A549 (cell line): Measurements from ENCODE around the gene DENR. TPM values are rescaled to one million over a fixed set of nuclear protein-coding genes. Genes with fewer than 3 reads are reported as not detected.

ENCODE experiments used
- ATAC-seq, 2 experiments: fragments of 200-7000 bp in 1 of 2; fragments of >200 bp in 1 of 2; cut with Nextera tagmentation in 1 of 2; cut with Tn5 transposase in 1 of 2; 3 replicates each; pipeline versions ENCODE4 v1.8.0 to v1.9.1; 2018 to 2020; ENCODE audit warnings: mild to moderate bottlenecking in 1 of 2, moderate library complexity in 1 of 2
- CTCF ChIA-PET: fragments of 300-600 bp; sonication (Branson Sonifier 250); formaldehyde crosslinking; extraction: SDS; loops from one replicate; lab custom pipeline; 2021; ENCODE audit warnings: antibody characterized with exemption, inconsistent platforms; lab: Yijun Ruan, JAX
- POLR2A ChIA-PET: fragments of 350-600 bp; formaldehyde crosslinking; extraction: SDS; loops from one replicate; lab custom pipeline; 2021; ENCODE audit warnings: antibody characterized with exemption, inconsistent platforms; lab: Yijun Ruan, JAX
- DNase-seq, 2 experiments: peaks; one replicate each; pipeline versions ENCODE4 v3.0.0 to v3.0.0-alpha.2; 2011 to 2016; ENCODE audit warnings: low read depth in 1 of 2, low spot score in 1 of 2
- FAIRE-seq: peaks from 2 replicates; lab custom pipeline; 2011; peaks lifted over from hg19 to GRCh38; lab: Jason Lieb, UNC
- H3K27ac ChIP-seq, 2 experiments: fragments of >200 bp; sonication (Bioruptor Twin); formaldehyde crosslinking; 3 replicates each; pipeline ENCODE4 v1.5.1; 2016 to 2017
- H3K4me1 ChIP-seq: fragments of >200 bp; sonication (Bioruptor Twin); formaldehyde crosslinking; 3 replicates; pipeline ENCODE4 v1.6.1; 2016
- H3K4me2 ChIP-seq: fragments of >200 bp; sonication (Bioruptor Twin); formaldehyde crosslinking; 3 replicates; pipeline ENCODE4 v1.6.1; 2016
- H3K4me3 ChIP-seq: fragments of >200 bp; sonication (Bioruptor Twin); formaldehyde crosslinking; 3 replicates; pipeline ENCODE4 v1.5.1; 2016
- H3K9me3 ChIP-seq: fragments of >200 bp; sonication (Bioruptor Twin); formaldehyde crosslinking; 3 replicates; pipeline ENCODE4 v1.6.1; 2016
- CBX8 ChIP-seq: fragments of 200-600 bp; sonication (generic); IDR thresholded peaks from 2 replicates; pipeline ENCODE4 v1.6.1; 2016
- CHD2 ChIP-seq: fragments of 150-350 bp; IDR thresholded peaks from 2 replicates; pipeline ENCODE4 v1.6.1; 2014; ENCODE audit warnings: low read length; ENCODE audit not compliant: partially characterized antibody
- CHD4 ChIP-seq: fragments of 200-600 bp; sonication (generic); IDR thresholded peaks from 2 replicates; pipeline ENCODE4 v1.6.1; 2016; ENCODE audit warnings: antibody characterized with exemption, mild to moderate bottlenecking, borderline replicate concordance
- EP300 ChIP-seq, 2 experiments: fragments of >200 bp; sonication (Bioruptor Twin); formaldehyde crosslinking; IDR thresholded peaks; 2 replicates in 1 of 2; 3 replicates in 1 of 2; pipeline ENCODE4 v1.6.1; 2016 to 2017
- FOSB ChIP-seq: fragments of 250-450 bp; sonication (Bioruptor Pico); IDR thresholded peaks from 2 replicates; pipeline ENCODE4 v1.5.0; 2020; ENCODE audit warnings: mild to moderate bottlenecking, moderate library complexity
- FOXS1 ChIP-seq: fragments of 250-450 bp; sonication (Bioruptor Pico); IDR thresholded peaks from 2 replicates; pipeline ENCODE4 v1.5.0; 2020; ENCODE audit warnings: mild to moderate bottlenecking, moderate library complexity
- HDAC2 ChIP-seq: fragments of 200-600 bp; sonication (generic); IDR thresholded peaks from 2 replicates; pipeline ENCODE4 v1.6.1; 2016
- HEYL ChIP-seq: fragments of 250-450 bp; sonication (Bioruptor Pico); IDR thresholded peaks from 2 replicates; pipeline ENCODE4 v1.8.0; 2021; ENCODE audit warnings: mild to moderate bottlenecking, moderate library complexity
- HOXB5 ChIP-seq: fragments of 250-450 bp; sonication (Bioruptor Pico); IDR thresholded peaks from 2 replicates; pipeline ENCODE4 v1.5.0; 2020; ENCODE audit warnings: mild to moderate bottlenecking, moderate library complexity
- MAZ ChIP-seq: fragments of 150-350 bp; IDR thresholded peaks from 2 replicates; pipeline ENCODE4 v1.6.1; 2014; ENCODE audit warnings: antibody characterized with exemption, low read depth, low read length, borderline replicate concordance
- MYC ChIP-seq: IDR thresholded peaks from 2 replicates; pipeline ENCODE4 v1.6.1; 2012; ENCODE audit warnings: mild to moderate bottlenecking, inconsistent platforms, low read length, improper control_type of control experiment, borderline replicate concordance
- NFE2L2 ChIP-seq: fragments of 150-350 bp; conservative IDR thresholded peaks from 2 replicates; pipeline ENCODE4 v1.6.1; 2014; ENCODE audit warnings: low read length
- PHF8 ChIP-seq: fragments of 200-600 bp; sonication (generic); IDR thresholded peaks from 2 replicates; pipeline ENCODE4 v1.6.1; 2016; ENCODE audit warnings: low read depth, mild to moderate bottlenecking, antibody characterized with exemption, moderate library complexity, borderline replicate concordance
- RAD21 ChIP-seq, 2 experiments: fragments of >200 bp in 1 of 2; sonication (Bioruptor Twin) in 1 of 2; formaldehyde crosslinking in 1 of 2; IDR thresholded peaks in 1 of 2; conservative IDR thresholded peaks in 1 of 2; 2 replicates in 1 of 2; 3 replicates in 1 of 2; pipeline ENCODE4 v1.6.1; 2012 to 2018; ENCODE audit warnings: inconsistent platforms in 1 of 2
- RARB ChIP-seq: fragments of 250-450 bp; sonication (Bioruptor Pico); IDR thresholded peaks from 2 replicates; pipeline ENCODE4 v1.8.0; 2021; ENCODE audit warnings: mild to moderate bottlenecking, moderate library complexity
- TFCP2L1 ChIP-seq: fragments of 250-450 bp; sonication (Bioruptor Pico); IDR thresholded peaks from 2 replicates; pipeline ENCODE4 v1.5.0; 2021; ENCODE audit warnings: mild to moderate bottlenecking
- TP53 ChIP-seq: fragments of 250-450 bp; sonication (Bioruptor Pico); IDR thresholded peaks from 2 replicates; pipeline ENCODE4 v1.5.0; 2021; ENCODE audit warnings: mild to moderate bottlenecking, moderate library complexity
- ZC3H11A ChIP-seq: fragments of 450-650 bp; IDR thresholded peaks from 2 replicates; pipeline ENCODE4 v1.6.1; 2014; ENCODE audit warnings: antibody characterized with exemption, mild to moderate bottlenecking
- ZFP36 ChIP-seq: fragments of 450-650 bp; IDR thresholded peaks from 2 replicates; pipeline ENCODE4 v1.6.1; 2014; ENCODE audit warnings: borderline replicate concordance; ENCODE audit not compliant: partially characterized antibody
- ZNF302 ChIP-seq: fragments of 250-450 bp; sonication (Bioruptor Pico); IDR thresholded peaks from 2 replicates; pipeline ENCODE4 v1.9.0; 2021; ENCODE audit warnings: inconsistent platforms, mild to moderate bottlenecking, moderate library complexity
- ZSCAN20 ChIP-seq: fragments of 250-450 bp; sonication (Bioruptor Pico); IDR thresholded peaks from 2 replicates; pipeline ENCODE4 v1.8.0; 2022; ENCODE audit warnings: mild to moderate bottlenecking, moderate library complexity
- WGBS: methylation state at CpG from one replicate; pipeline ENCODE4 v1.1.6; 2017; ENCODE audit errors: missing lambda C conversion rate; 5-methylcytosine and 5-hydroxymethylcytosine counted together
- polyA plus RNA-seq, 4 experiments: library from polyadenylated mRNA; depleted of rRNA in 3 of 4; stranded (reverse); fragments of >200 nt; fragmentation: RNase III in 1 of 4; extraction: RNeasy Plus Mini Kit Qiagen cat#74134 plus additional on column Dnase treatment in 1 of 4; gene quantifications; 2 replicates in 3 of 4; 3 replicates in 1 of 4; pipeline ENCODE4 v1.2.3, GENCODE V29; 2011 to 2017
- TF ChIP-seq, protein P1 (sequence below): fragments of >200 bp; sonication (Bioruptor Twin); formaldehyde crosslinking; IDR thresholded peaks from 3 replicates; pipeline ENCODE4 v1.6.1; 2016
- TF ChIP-seq, protein P2 (sequence below): fragments of 150-350 bp; IDR thresholded peaks from 2 replicates; pipeline ENCODE4 v1.6.1; 2014; ENCODE audit warnings: low read depth, mild to moderate bottlenecking, low read length
- TF ChIP-seq, protein P3 (sequence below): fragments of 450-650 bp; IDR thresholded peaks from 2 replicates; pipeline ENCODE4 v1.6.1; 2014; ENCODE audit warnings: antibody characterized with exemption
- TF ChIP-seq, protein P4 (sequence below): fragments of >200 bp; sonication (Bioruptor Twin); formaldehyde crosslinking; IDR thresholded peaks from 2 replicates; pipeline ENCODE4 v1.6.1; 2016
- TF ChIP-seq, protein P5 (sequence below): fragments of 250-450 bp; sonication (Bioruptor Pico); IDR thresholded peaks from 2 replicates; pipeline ENCODE4 v1.5.0; 2021; ENCODE audit warnings: mild to moderate bottlenecking, moderate library complexity, borderline replicate concordance

Gene DENR
- polyA plus RNA-seq, 2 of the 4 experiments (the other 2 are of a cell fraction) = 76.0 to 98.2 TPM

DNA sequence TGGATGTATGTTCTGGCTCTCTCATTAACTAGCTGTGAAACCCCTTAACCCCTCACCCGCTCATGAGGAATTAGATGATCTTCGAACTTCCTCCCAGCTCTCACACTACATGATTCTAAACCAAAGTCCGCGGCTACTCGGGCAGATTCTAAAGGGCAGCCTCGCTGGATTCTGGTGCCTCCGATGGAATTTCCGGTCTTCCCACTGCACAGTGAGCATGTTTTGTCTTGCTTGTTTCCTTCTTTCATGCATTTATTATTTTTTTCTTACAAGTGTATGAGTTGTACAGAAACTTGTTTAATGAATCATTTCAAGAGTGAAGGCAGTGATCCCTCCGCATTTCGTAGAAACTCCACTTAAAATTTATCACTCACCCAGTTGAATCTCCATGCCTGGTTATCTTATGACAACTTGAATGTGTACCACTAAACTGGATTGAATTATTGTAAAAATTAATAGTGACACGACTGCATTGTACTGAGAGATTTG, 31.5 kb upstream of the DENR start:
- WGBS = 86% methylated on average over 11 of the region's 11 CpGs
- Histone ChIP-seq H3K9me3 (no peaks in the 10 kb centered on the region), H3K4me2 (no peak overlapping the region), H3K4me1 (peaks cover 10% of the 10 kb centered on the region), H3K4me3 (no peak overlapping the region), H3K27ac (no peak overlapping the region)
- ChIA-PET POLR2A (no interaction called here), CTCF (interaction anchor here (0.6 to 1.4 kb wide), 2 partner anchors 20 to 31 kb away, joined by 3 to 4 read pairs; no protein-coding TSS in a partner anchor)
- no peak for ATAC-seq
- TF ChIP-seq, protein P1, sequence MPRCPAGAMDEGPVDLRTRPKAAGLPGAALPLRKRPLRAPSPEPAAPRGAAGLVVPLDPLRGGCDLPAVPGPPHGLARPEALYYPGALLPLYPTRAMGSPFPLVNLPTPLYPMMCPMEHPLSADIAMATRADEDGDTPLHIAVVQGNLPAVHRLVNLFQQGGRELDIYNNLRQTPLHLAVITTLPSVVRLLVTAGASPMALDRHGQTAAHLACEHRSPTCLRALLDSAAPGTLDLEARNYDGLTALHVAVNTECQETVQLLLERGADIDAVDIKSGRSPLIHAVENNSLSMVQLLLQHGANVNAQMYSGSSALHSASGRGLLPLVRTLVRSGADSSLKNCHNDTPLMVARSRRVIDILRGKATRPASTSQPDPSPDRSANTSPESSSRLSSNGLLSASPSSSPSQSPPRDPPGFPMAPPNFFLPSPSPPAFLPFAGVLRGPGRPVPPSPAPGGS = no peak
- TF ChIP-seq CHD4 (no peak), EP300 (IDR thresholded peaks at IDR 0.05) (no peak), HDAC2 (no peak), PHF8 (no peak), HEYL (CRISPR knock-in tag) (no peak), ZC3H11A (no peak), RAD21 (conservative IDR thresholded peaks at IDR 0.05 in 1 of 2, IDR thresholded peaks at IDR 0.05 in 1 of 2) (no peak)
- TF ChIP-seq, protein P2, sequence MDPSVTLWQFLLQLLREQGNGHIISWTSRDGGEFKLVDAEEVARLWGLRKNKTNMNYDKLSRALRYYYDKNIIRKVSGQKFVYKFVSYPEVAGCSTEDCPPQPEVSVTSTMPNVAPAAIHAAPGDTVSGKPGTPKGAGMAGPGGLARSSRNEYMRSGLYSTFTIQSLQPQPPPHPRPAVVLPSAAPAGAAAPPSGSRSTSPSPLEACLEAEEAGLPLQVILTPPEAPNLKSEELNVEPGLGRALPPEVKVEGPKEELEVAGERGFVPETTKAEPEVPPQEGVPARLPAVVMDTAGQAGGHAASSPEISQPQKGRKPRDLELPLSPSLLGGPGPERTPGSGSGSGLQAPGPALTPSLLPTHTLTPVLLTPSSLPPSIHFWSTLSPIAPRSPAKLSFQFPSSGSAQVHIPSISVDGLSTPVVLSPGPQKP = no peak
- no peak for FAIRE-seq
- no peak for DNase-seq

DNA sequence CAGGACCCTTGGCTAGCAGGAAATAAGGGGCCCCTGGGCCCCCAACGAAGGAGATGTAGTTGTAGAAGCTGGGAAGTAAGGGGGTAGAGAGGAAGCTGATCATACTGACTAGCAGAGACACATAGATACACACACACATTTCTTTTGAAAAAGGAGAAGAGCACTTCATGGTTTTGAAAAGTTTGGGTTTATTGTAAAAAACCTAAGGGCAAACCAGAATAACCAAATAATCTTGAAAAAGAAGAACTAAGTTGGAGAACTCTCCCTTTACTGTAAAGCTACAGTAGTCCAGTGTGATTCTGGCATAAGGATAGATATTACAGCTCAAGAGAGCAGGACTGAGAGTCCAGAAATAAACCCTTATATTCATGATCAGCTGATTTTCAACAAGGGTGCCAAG, 30.2 kb upstream of the DENR start:
- H3K27ac ChIP-seq = no peak overlapping the region
- H3K4me2 ChIP-seq = no peak overlapping the region
- H3K4me3 ChIP-seq = no peak overlapping the region
- POLR2A ChIA-PET = no interaction called here
- 18% methylated on average over 1 of the region's 1 CpG for WGBS
- DNase-seq (no peak), ATAC-seq (no peak), FAIRE-seq (no peak)
- peaks cover 13% of the 10 kb centered on the region for H3K4me1 ChIP-seq
- CTCF ChIA-PET = interaction anchor here (0.5 to 1.8 kb wide), 4 partner anchors 30 to 85 kb away, joined by 3 to 4 read pairs (median 4); partner anchors contain the start of gene DENR
- no peaks in the 10 kb centered on the region for H3K9me3 ChIP-seq
- TF ChIP-seq, protein P3, sequence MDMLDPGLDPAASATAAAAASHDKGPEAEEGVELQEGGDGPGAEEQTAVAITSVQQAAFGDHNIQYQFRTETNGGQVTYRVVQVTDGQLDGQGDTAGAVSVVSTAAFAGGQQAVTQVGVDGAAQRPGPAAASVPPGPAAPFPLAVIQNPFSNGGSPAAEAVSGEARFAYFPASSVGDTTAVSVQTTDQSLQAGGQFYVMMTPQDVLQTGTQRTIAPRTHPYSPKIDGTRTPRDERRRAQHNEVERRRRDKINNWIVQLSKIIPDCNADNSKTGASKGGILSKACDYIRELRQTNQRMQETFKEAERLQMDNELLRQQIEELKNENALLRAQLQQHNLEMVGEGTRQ = no peak
- TF ChIP-seq MAZ (no peak), ZSCAN20 (no peak), ZC3H11A (no peak), MYC (no peak)

DNA sequence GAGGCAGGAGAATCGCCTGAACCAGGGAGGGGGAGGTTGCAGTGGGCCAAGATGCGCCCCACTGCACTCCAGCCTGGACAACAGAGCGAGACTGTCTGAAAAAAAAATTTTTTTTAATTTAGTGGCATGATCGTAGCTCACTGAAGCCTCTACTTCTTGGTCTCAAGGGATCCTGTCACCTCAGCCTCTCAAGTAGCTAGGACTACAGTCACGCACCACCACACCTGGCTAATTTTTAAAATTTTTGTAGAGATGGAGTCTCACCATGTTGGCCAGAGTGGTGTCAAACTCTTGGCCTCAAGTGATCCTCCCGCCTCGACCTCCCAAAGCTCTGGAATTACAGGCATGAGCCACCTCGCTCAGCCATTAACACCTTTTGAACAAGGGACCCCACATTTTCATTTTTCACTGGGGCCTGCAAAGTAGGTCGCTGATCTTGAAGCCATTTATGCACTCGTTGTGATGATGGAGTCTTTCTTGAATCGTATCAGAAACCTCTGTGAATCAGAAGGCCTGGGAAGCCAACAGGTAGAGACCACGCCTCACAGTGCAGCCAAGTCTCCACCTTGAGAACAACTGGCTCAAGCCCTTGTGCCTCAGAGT, 27.9 kb upstream of the DENR start:
- ATAC-seq = no peak
- DNase-seq = no peak
- WGBS = 85% methylated on average over 12 of the region's 12 CpGs
- FAIRE-seq = no peak
- H3K9me3 ChIP-seq = no peaks in the 10 kb centered on the region
- no peak overlapping the region for H3K4me3 ChIP-seq
- H3K27ac ChIP-seq = no peak overlapping the region
- peaks cover 13% of the 10 kb centered on the region for H3K4me1 ChIP-seq
- POLR2A ChIA-PET = no interaction called here
- no peak overlapping the region for H3K4me2 ChIP-seq
- CTCF ChIA-PET = interaction anchor here (1.4 kb wide), 1 partner anchor 87 kb away, joined by 7 read pairs; no protein-coding TSS in a partner anchor
- TF ChIP-seq TP53 (CRISPR knock-in tag) = no peak
- no peak for TF ChIP-seq TFCP2L1 (CRISPR knock-in tag)
- TF ChIP-seq, protein P4, sequence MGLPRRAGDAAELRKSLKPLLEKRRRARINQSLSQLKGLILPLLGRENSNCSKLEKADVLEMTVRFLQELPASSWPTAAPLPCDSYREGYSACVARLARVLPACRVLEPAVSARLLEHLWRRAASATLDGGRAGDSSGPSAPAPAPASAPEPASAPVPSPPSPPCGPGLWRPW = no peak
- TF ChIP-seq FOXS1 (CRISPR knock-in tag) = no peak
- TF ChIP-seq PHF8 = no peak
- no peak for TF ChIP-seq MYC
- TF ChIP-seq RARB = no peak
- no peak for TF ChIP-seq FOSB (CRISPR knock-in tag)
- TF ChIP-seq, protein P5, sequence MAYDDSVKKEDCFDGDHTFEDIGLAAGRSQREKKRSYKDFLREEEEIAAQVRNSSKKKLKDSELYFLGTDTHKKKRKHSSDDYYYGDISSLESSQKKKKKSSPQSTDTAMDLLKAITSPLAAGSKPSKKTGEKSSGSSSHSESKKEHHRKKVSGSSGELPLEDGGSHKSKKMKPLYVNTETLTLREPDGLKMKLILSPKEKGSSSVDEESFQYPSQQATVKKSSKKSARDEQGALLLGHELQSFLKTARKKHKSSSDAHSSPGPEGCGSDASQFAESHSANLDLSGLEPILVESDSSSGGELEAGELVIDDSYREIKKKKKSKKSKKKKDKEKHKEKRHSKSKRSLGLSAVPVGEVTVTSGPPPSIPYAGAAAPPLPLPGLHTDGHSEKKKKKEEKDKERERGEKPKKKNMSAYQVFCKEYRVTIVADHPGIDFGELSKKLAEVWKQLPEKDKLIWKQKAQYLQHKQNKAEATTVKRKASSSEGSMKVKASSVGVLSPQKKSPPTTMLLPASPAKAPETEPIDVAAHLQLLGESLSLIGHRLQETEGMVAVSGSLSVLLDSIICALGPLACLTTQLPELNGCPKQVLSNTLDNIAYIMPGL (CRISPR knock-in tag) = no peak
- no peak for TF ChIP-seq CBX8
- no peak for TF ChIP-seq CHD2
- TF ChIP-seq, protein P2 = no peak
- no peak for TF ChIP-seq HOXB5 (CRISPR knock-in tag)
- no peak for TF ChIP-seq NFE2L2
- no peak for TF ChIP-seq ZNF302 (CRISPR knock-in tag)
- no peak for TF ChIP-seq ZFP36
